A549 (cell line): ENCODE data around the gene MCAT.

Experiments used
- PHF8 ChIP-seq: fragments of 200-600 bp; sonication (generic); IDR thresholded peaks from 2 replicates; pipeline ENCODE4 v1.6.1; 2016; ENCODE audit warnings: low read depth, mild to moderate bottlenecking, antibody characterized with exemption, moderate library complexity, borderline replicate concordance
- POLR2A ChIP-seq: IDR thresholded peaks from 2 replicates; pipeline ENCODE4 v1.6.1; 2012; ENCODE audit warnings: mild to moderate bottlenecking, low read length
- POLR2AphosphoS2 ChIP-seq: conservative IDR thresholded peaks from 2 replicates; pipeline ENCODE4 v1.6.1; 2012; ENCODE audit warnings: low read length, improper control_type of control experiment, inconsistent platforms
- REST ChIP-seq: fragments of 200-600 bp; sonication (generic); IDR thresholded peaks from 2 replicates; pipeline ENCODE4 v1.6.1; 2016; ENCODE audit warnings: antibody characterized with exemption, mild to moderate bottlenecking, moderate library complexity
- RFX5 ChIP-seq: fragments of 450-650 bp; IDR thresholded peaks from 2 replicates; pipeline ENCODE4 v1.7.1; 2014; ENCODE audit warnings: antibody characterized with exemption, mild to moderate bottlenecking, moderate library complexity
- TF ChIP-seq, protein P1 (sequence below): fragments of >200 bp; sonication (Bioruptor Twin); formaldehyde crosslinking; IDR thresholded peaks from 3 replicates; pipeline ENCODE4 v1.5.1; 2016

DNA sequence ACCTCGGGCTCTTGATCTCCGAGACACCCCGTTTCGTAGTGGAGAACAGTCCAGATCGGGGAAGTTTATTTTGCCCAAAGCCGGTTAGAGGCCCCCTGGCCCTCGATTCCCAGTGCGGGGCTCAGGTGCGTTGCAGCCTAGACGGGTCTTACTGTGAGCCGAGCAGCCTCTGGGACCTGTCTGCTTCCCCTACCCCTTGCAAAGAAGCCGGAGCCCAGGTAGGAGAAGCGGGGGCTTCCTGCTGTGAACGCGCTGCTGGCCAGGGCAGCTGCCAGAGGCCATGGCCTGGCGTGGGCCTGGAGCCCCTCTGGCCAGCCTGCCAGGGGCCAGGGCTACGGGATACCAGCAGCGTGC, 8.8 kb upstream of the MCAT start:
- TF ChIP-seq, protein P1, sequence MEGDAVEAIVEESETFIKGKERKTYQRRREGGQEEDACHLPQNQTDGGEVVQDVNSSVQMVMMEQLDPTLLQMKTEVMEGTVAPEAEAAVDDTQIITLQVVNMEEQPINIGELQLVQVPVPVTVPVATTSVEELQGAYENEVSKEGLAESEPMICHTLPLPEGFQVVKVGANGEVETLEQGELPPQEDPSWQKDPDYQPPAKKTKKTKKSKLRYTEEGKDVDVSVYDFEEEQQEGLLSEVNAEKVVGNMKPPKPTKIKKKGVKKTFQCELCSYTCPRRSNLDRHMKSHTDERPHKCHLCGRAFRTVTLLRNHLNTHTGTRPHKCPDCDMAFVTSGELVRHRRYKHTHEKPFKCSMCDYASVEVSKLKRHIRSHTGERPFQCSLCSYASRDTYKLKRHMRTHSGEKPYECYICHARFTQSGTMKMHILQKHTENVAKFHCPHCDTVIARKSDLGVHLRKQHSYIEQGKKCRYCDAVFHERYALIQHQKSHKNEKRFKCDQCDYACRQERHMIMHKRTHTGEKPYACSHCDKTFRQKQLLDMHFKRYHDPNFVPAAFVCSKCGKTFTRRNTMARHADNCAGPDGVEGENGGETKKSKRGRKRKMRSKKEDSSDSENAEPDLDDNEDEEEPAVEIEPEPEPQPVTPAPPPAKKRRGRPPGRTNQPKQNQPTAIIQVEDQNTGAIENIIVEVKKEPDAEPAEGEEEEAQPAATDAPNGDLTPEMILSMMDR, result no peak
- TF ChIP-seq REST, result no peak
- TF ChIP-seq POLR2A, result no peak
- no peak for TF ChIP-seq PHF8
- no peak for TF ChIP-seq POLR2AphosphoS2
- no peak for TF ChIP-seq RFX5
